Heart left ventricle (tissue), 16 donors: Measurements from ENCODE around the gene MICAL2. TPM values are rescaled to one million over a fixed set of nuclear protein-coding genes. Genes with fewer than 3 reads are reported as not detected.
A peak's percentile ranks its signal among the peaks of the same experiment; 100 is the strongest.

Experiments used
- ATAC-seq, 4 donors: fragments of 200-7000 bp; cut with Tn5 transposase; one replicate each; pipeline ENCODE4 v1.9.1; 2020 to 2022; ENCODE audit warnings: moderate library complexity in 4 of 4, mild to moderate bottlenecking in 3 of 4, moderate number of reproducible peaks in 1 of 4
- DNase-seq, 5 donors: peaks; one replicate each; pipeline ENCODE4 v3.0.0-alpha.2; 2020
- H3K27ac ChIP-seq, 12 donors: fragments of 200-600 bp; sonication (generic) in 4 of 12; one replicate each; pipeline versions ENCODE4 v1.5.0 to v1.8.0; 2016 to 2022; ENCODE audit warnings: mild to moderate bottlenecking in 2 of 12
- H3K27me3 ChIP-seq, 9 donors: fragments of 200-600 bp; sonication (generic) in 2 of 9; one replicate each; pipeline versions ENCODE4 v1.5.1 to v1.8.0; 2016 to 2022; ENCODE audit warnings: mild to moderate bottlenecking in 3 of 9
- H3K36me3 ChIP-seq, 9 donors: fragments of 200-600 bp; sonication (generic) in 2 of 9; one replicate each; pipeline versions ENCODE4 v1.5.0 to v1.8.0; 2018 to 2022; ENCODE audit warnings: mild to moderate bottlenecking in 2 of 9
- H3K4me1 ChIP-seq, 12 donors: fragments of 200-600 bp; sonication (generic) in 4 of 12; one replicate each; pipeline versions ENCODE4 v1.5.0 to v1.8.0; 2016 to 2022; ENCODE audit warnings: mild to moderate bottlenecking in 3 of 12
- H3K4me3 ChIP-seq, 12 donors: fragments of 200-600 bp; sonication (generic) in 4 of 12; one replicate each; pipeline versions ENCODE4 v1.5.0 to v1.8.0; 2017 to 2022; ENCODE audit warnings: mild to moderate bottlenecking in 9 of 12, moderate library complexity in 4 of 12
- H3K9me3 ChIP-seq, 12 donors: fragments of 200-600 bp; sonication (generic) in 4 of 12; one replicate each; pipeline versions ENCODE4 v1.5.0 to v1.8.0; 2016 to 2022; ENCODE audit warnings: mild to moderate bottlenecking in 1 of 12
- CTCF ChIP-seq, 12 donors: fragments of 200-600 bp; sonication (generic) in 4 of 12; IDR thresholded peaks; one replicate each; pipeline versions ENCODE4 v1.5.0 to v1.8.0; 2018 to 2022; ENCODE audit warnings: antibody characterized with exemption in 12 of 12, mild to moderate bottlenecking in 5 of 12
- POLR2A ChIP-seq, 2 donors: fragments of 450-650 bp; IDR thresholded peaks; one replicate each; pipeline ENCODE4 v1.6.1; 2017; ENCODE audit warnings: antibody characterized with exemption in 2 of 2, mild to moderate bottlenecking in 2 of 2, moderate library complexity in 2 of 2
- WGBS, 4 donors: extraction: QIAGEN DNeasy Blood & Tissue Kit in 2 of 4; methylation state at CpG; one replicate each; pipeline versions ENCODE4 v1.1.5 to v1.1.7; 2013 to 2018; 5-methylcytosine and 5-hydroxymethylcytosine counted together
- intact Hi-C, 10 donors: fragments of 100-400 bp; cut with DNase I; formaldehyde crosslinking; loops; one replicate each; pipeline versions ENCODE4 v1.11.1 to v1.14.2; 2022
- polyA plus RNA-seq, 2 donors: library from polyadenylated mRNA; stranded (reverse); fragments of 200-250 nt; gene quantifications; one replicate each; pipeline ENCODE4 v1.2.3, GENCODE V29; 2013
- total RNA-seq, 9 donors: library from RNA; depleted of rRNA in 2 of 9; stranded (reverse); fragments of >200 nt in 2 of 9; fragmentation: NEBNext Ultra II Directional in 3 of 9; extraction: Animal tissue kit (Norgen Biotek cat#: 25700) in 3 of 9; gene quantifications; one replicate each; pipeline versions ENCODE4 v1.1.0 to v1.2.4, GENCODE V29; 2016 to 2023
- donor health status: ischemic (EF 13 %, LVEDD 7.1; RV severe dilation, severe dysfunction).
- donor health status: healthy with polysubstance abuse.
- donor health status: DM: no; HTN: yes; CAD: no.
- donor health status: DM: no; HTN: no; CAD: no.
- donor health status: ischemic (EF 25% LVEDD 6.9; RV normal size, moderate dysfunction).
- donor health status: ischemic (EF 25% LVEDD 5.7; RV mildly dilated, moderate dysfunction).
- donor health status: healthy.
- donor health status: DM: yes; HTN: yes; CAD: no.
- donor health status: ischemic (EF 35%, LVEDD 5.7; RV mildly dilated, moderate dysfunction).
- donor health status: nonischemic (EF 11% LVEDD 7.7; RV severe dilation, severe dysfunction).
- donor health status: DM: yes; HTN: yes; CAD: no.
- donor health status: PGD.
- donor health status: ischemic (EF 29% LVEDD 5.4; RV normal size, mild dysfunction).
- donor health status: nonischemic (EF 23%, LVEDD 6.1; RV moderate dilation, normal function).

The MICAL2 gene
- total and polyA plus RNA-seq, 11 donors = 37.6 to 110 (median 86.4) TPM

- Histone ChIP-seq H3K36me3 (peaks cover 0 to 6% (median 0%) of the 10 kb centered on the region in 9 donors), H3K27me3 (no peaks in the 10 kb centered on the region), H3K9me3 (no peaks in the 10 kb centered on the region), H3K4me1 (peaks cover 4 to 71% (median 36%) of the 10 kb centered on the region in 12 donors), H3K27ac (peak overlapping the region in 10 of 12 donors; percentile 6 to 78 (median 44)), H3K4me3 (no peak overlapping the region)
- no peak for TF ChIP-seq POLR2A (IDR thresholded peaks at IDR 0.05)
- no peak for TF ChIP-seq CTCF (IDR thresholded peaks at IDR 0.05)
- ATAC-seq (peak in 1 of 4 donors; percentile 21), DNase-seq (no peak)
- intact Hi-C loops = loop anchor here in 1 of 10 donors (2.0 kb wide), 1 partner anchor 15 kb away; no protein-coding TSS in a partner anchor
- 45 to 64% (median 55%) methylated on average over 3 of the region's 3 CpGs for WGBS, 4 donors
Measured at GRCh38 chr11:12177739-12178338, 67.4 kb downstream of the MICAL2 start.

GRCh38 chr11:12179019-12179418 is 68.6 kb downstream of the MICAL2 start:
- no peak for TF ChIP-seq CTCF (IDR thresholded peaks at IDR 0.05)
- TF ChIP-seq POLR2A (IDR thresholded peaks at IDR 0.05) = no peak
- Histone ChIP-seq H3K4me3 (no peak overlapping the region), H3K27ac (peak overlapping the region in 11 of 12 donors; percentile 28 to 78 (median 56)), H3K36me3 (peaks cover 0 to 6% (median 0%) of the 10 kb centered on the region in 9 donors), H3K27me3 (no peaks in the 10 kb centered on the region), H3K4me1 (peaks cover 10 to 71% (median 47%) of the 10 kb centered on the region in 12 donors), H3K9me3 (no peaks in the 10 kb centered on the region)
- ATAC-seq (peak in 2 of 4 donors; percentile 10 to 26), DNase-seq (no peak)
- intact Hi-C loops = no loop called here
- WGBS, 4 donors = 64 to 82% (median 67%) methylated on average over 5 of the region's 5 CpGs

- H3K27me3 ChIP-seq = no peaks in the 10 kb centered on the region
- 23 to 42% (median 30%) methylated on average over 4 of the region's 4 CpGs for WGBS, 4 donors
- no peaks in the 10 kb centered on the region for H3K9me3 ChIP-seq
- intact Hi-C loops = no loop called here
- peak in 1 of 5 donors; percentile 71 for DNase-seq
- H3K4me3 ChIP-seq = no peak overlapping the region
- peak; percentile 20 to 67 (median 48) for ATAC-seq
- peaks cover 10 to 71% (median 48%) of the 10 kb centered on the region in 12 donors for H3K4me1 ChIP-seq
- TF ChIP-seq POLR2A (IDR thresholded peaks at IDR 0.05) (no peak), CTCF (IDR thresholded peaks at IDR 0.05) (no peak)
- peaks cover 0 to 6% (median 0%) of the 10 kb centered on the region in 9 donors for H3K36me3 ChIP-seq
- H3K27ac ChIP-seq = peak overlapping the region in 11 of 12 donors; percentile 28 to 78 (median 56)
Measured at GRCh38 chr11:12179531-12179930, 69.1 kb downstream of the MICAL2 start.
